ENCODE data around the gene HMSD.

- no peak for TF ChIP-seq YY1 (IDR thresholded peaks at IDR 0.05; ENCODE audit: insufficient read depth, insufficient read length)
- TF ChIP-seq ZNF274 (IDR thresholded peaks at IDR 0.05; ENCODE audit: low read depth, low read length), result no peak
- TF ChIP-seq SUZ12 (IDR thresholded peaks at IDR 0.05; ENCODE audit: extremely low read depth, insufficient read depth, insufficient read length), result no peak
Measured at GRCh38 chr18:63936932-63937393, 12.1 kb upstream of the HMSD start.
